HL-60 (cell line): ENCODE results near the gene WNT7B.

Experiments
- GABPA ChIP-seq: IDR thresholded peaks from 2 replicates; pipeline ENCODE4 v1.6.1; 2012; ENCODE audit warnings: low read depth
- POLR2AphosphoS5 ChIP-seq: IDR thresholded peaks from 2 replicates; pipeline ENCODE4 v1.6.1; 2012; ENCODE audit warnings: low read depth
- SPI1 ChIP-seq: IDR thresholded peaks from 2 replicates; pipeline ENCODE4 v1.6.1; 2012; ENCODE audit warnings: low read depth, mild to moderate bottlenecking, borderline replicate concordance
- TF ChIP-seq, protein P1 (sequence below): IDR thresholded peaks from 2 replicates; pipeline ENCODE4 v1.6.1; 2012; ENCODE audit warnings: low read depth; ENCODE audit not compliant: insufficient replicate concordance
- TF ChIP-seq, protein P2 (sequence below): IDR thresholded peaks from one replicate; pipeline ENCODE4 v1.5.1; 2011; ENCODE audit warnings: low read length, control low read depth, inconsistent platforms; ENCODE audit not compliant: insufficient read depth

DNA sequence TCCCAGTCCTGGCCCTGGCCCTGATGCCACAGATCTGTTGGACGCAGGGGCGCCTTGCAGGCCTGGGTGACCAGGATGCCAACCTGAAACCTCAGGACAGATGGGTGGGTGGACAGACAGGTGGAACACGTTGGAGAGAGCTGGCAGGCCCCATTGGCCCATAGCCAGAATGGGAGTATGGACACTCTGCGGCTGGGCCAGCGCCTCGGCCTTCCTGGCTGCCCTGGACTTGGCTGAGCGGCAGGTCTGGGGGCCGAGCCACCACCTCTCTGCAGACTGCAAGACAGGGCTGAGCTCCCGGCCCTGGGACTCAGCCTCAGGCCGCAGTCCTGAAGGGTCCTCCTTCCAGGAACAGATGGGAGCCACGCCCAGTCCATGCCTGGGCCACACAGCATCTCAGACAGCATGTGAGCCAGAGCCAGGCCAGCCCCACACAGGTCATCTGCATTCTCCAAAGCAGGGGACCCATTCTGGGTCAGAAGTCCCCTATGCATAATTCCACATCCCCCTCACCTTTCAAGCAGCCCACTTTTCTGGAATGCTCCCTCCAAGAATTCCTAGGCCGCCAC is 14.1 kb downstream of the WNT7B start:
- TF ChIP-seq, protein P1, sequence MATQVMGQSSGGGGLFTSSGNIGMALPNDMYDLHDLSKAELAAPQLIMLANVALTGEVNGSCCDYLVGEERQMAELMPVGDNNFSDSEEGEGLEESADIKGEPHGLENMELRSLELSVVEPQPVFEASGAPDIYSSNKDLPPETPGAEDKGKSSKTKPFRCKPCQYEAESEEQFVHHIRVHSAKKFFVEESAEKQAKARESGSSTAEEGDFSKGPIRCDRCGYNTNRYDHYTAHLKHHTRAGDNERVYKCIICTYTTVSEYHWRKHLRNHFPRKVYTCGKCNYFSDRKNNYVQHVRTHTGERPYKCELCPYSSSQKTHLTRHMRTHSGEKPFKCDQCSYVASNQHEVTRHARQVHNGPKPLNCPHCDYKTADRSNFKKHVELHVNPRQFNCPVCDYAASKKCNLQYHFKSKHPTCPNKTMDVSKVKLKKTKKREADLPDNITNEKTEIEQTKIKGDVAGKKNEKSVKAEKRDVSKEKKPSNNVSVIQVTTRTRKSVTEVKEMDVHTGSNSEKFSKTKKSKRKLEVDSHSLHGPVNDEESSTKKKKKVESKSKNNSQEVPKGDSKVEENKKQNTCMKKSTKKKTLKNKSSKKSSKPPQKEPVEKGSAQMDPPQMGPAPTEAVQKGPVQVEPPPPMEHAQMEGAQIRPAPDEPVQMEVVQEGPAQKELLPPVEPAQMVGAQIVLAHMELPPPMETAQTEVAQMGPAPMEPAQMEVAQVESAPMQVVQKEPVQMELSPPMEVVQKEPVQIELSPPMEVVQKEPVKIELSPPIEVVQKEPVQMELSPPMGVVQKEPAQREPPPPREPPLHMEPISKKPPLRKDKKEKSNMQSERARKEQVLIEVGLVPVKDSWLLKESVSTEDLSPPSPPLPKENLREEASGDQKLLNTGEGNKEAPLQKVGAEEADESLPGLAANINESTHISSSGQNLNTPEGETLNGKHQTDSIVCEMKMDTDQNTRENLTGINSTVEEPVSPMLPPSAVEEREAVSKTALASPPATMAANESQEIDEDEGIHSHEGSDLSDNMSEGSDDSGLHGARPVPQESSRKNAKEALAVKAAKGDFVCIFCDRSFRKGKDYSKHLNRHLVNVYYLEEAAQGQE = no peak
- TF ChIP-seq, protein P2, sequence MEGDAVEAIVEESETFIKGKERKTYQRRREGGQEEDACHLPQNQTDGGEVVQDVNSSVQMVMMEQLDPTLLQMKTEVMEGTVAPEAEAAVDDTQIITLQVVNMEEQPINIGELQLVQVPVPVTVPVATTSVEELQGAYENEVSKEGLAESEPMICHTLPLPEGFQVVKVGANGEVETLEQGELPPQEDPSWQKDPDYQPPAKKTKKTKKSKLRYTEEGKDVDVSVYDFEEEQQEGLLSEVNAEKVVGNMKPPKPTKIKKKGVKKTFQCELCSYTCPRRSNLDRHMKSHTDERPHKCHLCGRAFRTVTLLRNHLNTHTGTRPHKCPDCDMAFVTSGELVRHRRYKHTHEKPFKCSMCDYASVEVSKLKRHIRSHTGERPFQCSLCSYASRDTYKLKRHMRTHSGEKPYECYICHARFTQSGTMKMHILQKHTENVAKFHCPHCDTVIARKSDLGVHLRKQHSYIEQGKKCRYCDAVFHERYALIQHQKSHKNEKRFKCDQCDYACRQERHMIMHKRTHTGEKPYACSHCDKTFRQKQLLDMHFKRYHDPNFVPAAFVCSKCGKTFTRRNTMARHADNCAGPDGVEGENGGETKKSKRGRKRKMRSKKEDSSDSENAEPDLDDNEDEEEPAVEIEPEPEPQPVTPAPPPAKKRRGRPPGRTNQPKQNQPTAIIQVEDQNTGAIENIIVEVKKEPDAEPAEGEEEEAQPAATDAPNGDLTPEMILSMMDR = no peak
- TF ChIP-seq POLR2AphosphoS5 = no peak
- TF ChIP-seq GABPA = no peak
- no peak for TF ChIP-seq SPI1
